Lower leg skin (tissue), 4 donors: Measurements from ENCODE around the gene MAN1A1. TPM values are rescaled to one million over a fixed set of nuclear protein-coding genes. Genes with fewer than 3 reads are reported as not detected.

Source experiments
- DNase-seq, 2 donors: peaks; one replicate each; pipeline ENCODE4 v3.0.0-alpha.2; 2019; ENCODE audit warnings: low spot score in 2 of 2
- H3K4me3 ChIP-seq: fragments of 200-600 bp; sonication (generic); 2 replicates; pipeline ENCODE4 v1.5.1; 2017; ENCODE audit warnings: mild to moderate bottlenecking, low read depth; ENCODE audit not compliant: poor library complexity, severe bottlenecking
- POLR2A ChIP-seq, 2 donors: fragments of 450-650 bp; IDR thresholded peaks; one replicate each; pipeline ENCODE4 v1.6.1; 2016 to 2017; ENCODE audit warnings: antibody characterized with exemption in 2 of 2, mild to moderate bottlenecking in 1 of 2, moderate library complexity in 1 of 2
- WGBS, 2 donors: methylation state at CpG; one replicate each; pipeline ENCODE4 v1.1.5; 2018; 5-methylcytosine and 5-hydroxymethylcytosine counted together
- intact Hi-C: fragments of 100-400 bp; cut with DNase I; formaldehyde crosslinking; loops from one replicate; pipeline ENCODE4 v1.15.0; 2023; ENCODE audit warnings: low total_unique reads
- total RNA-seq, 4 donors: library from RNA; depleted of rRNA; stranded (reverse); fragments of >200 nt; gene quantifications; one replicate each; pipeline ENCODE4 v1.1.0, GENCODE V29; 2016
- TF ChIP-seq, protein P1 (sequence below), 3 donors: fragments of 450-650 bp; IDR thresholded peaks; one replicate each; pipeline ENCODE4 v1.5.1; 2016; ENCODE audit warnings: antibody characterized with exemption in 3 of 3, mild to moderate bottlenecking in 3 of 3, moderate library complexity in 2 of 3

MAN1A1 gene
- total RNA-seq, 4 donors from 2014 or later, result 33.5 to 85.7 (median 37.1) TPM

DNA sequence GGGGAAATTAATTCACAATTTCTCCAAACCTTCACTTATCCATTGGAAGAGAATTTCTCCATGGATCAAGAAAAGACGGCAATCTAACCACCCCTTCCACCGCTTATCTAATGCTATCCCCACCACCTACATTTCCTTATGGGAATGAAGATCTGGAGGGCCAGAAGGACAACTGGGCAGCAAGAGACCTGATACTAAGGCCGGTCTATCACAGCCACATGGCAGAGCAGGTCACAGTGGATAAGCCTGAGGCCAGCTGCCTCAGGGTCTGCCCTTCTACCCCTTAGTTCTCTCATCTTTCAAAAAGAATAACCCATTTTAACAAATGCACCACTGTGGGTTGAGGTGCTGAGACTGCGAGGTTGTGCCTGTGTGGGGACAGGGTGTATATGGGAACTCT, 37.1 kb downstream of the MAN1A1 start:
- no peak for TF ChIP-seq POLR2A (IDR thresholded peaks at IDR 0.05)
- TF ChIP-seq, protein P1, sequence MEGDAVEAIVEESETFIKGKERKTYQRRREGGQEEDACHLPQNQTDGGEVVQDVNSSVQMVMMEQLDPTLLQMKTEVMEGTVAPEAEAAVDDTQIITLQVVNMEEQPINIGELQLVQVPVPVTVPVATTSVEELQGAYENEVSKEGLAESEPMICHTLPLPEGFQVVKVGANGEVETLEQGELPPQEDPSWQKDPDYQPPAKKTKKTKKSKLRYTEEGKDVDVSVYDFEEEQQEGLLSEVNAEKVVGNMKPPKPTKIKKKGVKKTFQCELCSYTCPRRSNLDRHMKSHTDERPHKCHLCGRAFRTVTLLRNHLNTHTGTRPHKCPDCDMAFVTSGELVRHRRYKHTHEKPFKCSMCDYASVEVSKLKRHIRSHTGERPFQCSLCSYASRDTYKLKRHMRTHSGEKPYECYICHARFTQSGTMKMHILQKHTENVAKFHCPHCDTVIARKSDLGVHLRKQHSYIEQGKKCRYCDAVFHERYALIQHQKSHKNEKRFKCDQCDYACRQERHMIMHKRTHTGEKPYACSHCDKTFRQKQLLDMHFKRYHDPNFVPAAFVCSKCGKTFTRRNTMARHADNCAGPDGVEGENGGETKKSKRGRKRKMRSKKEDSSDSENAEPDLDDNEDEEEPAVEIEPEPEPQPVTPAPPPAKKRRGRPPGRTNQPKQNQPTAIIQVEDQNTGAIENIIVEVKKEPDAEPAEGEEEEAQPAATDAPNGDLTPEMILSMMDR (IDR thresholded peaks at IDR 0.05), result no peak
- intact Hi-C loops, result no loop called here
- DNase-seq, result no peak
- 97% methylated on average over 4 of the region's 4 CpGs for WGBS, 2 donors
- H3K4me3 ChIP-seq, result no peak overlapping the region

DNA sequence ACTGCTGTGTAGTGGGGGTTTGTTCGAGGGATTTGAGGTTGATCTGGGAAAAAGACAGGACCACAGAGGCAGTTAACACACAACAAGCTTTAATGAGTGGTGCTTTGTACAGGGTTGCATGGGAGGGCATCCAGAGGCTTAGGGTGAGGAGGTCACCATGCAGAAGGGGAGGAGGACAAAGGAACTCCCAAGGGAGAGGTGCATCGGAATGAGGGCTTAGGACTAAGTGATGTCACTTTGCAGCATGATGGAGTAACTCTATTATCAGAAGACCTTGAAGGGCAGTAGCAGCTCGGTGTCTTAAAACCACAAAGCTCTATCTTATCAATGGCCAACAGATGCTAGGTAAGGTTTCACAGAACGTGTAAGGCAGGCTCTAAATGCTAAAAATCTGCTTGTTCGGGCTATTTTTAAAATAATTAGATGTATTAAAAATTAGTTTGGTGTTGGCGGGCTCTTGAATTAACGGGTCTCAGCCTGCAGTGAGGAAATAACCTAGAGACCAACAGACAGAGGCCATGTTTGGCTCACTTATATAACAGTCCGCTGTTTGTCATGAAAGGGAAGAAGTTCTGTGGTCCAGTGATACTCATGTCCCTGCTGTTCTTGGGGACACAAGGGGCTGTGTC, 37.9 kb downstream of the MAN1A1 start:
- no peak for DNase-seq
- no peak for TF ChIP-seq POLR2A (IDR thresholded peaks at IDR 0.05)
- TF ChIP-seq, protein P1 (IDR thresholded peaks at IDR 0.05), result no peak
- intact Hi-C loops, result no loop called here
- 90 to 93% methylated on average over 8 of the region's 8 CpGs for WGBS, 2 donors
- no peak overlapping the region for H3K4me3 ChIP-seq

DNA sequence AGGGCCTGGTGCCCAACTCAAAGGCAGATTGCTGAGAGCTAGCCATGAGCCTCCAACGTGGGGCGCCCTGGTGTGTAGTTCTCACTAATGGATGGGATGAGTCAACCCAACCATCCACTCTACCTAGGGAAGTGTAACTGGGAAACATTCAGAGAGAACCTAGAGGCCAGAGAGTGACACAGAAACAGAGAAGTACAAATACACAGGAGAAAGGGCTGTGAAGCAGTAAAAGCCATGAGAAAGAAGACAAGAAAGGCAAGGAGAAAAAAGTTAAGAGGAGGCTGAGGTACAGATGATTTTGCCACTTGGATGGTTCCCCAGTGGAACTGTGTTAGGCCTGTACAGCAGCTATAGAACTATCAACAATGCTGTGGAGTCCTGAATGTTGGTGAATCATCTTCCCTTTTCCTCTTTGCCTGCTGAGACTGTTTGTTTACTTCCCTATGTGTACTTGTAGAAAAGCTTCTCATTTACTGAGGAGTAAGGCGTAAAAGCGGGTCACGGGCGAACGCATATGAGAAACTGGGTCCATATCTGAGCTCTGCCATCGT, 39.0 kb downstream of the MAN1A1 start:
- intact Hi-C loops, result no loop called here
- TF ChIP-seq POLR2A (IDR thresholded peaks at IDR 0.05), result no peak
- TF ChIP-seq, protein P1 (IDR thresholded peaks at IDR 0.05), result no peak
- H3K4me3 ChIP-seq, result no peak overlapping the region
- WGBS, 2 donors, result 86 to 87% methylated on average over 8 of the region's 8 CpGs
- DNase-seq, result no peak

DNA sequence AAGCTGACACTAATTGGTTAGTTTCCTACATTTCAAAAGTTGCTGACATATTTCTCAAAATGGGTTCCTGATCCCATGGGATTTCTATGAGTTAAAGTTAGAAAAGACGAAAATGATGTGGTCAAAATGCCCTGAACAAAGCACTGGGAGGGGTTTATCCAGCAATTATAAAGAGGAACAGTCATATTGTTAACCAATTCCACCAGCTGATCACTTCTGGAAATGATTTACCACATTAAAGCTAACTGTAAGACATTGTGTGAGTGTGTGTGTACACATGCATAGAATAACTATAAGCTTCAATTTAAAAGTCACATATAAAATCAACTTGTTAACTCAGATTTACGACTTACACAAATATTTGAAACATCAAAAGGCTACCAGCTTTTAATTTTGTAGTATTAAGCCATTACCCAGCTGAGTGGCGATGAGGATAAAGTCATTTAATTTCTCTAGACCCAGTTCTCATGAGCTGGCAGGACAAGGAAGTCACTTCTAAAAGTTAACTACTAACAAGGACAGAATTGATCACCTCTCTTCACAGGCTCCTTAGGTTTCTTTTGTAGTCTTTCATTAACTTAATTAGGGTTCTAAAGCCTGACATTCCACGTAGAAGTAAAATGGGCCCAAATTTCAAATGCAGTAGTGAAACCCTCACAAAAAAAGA, 40.4 kb downstream of the MAN1A1 start:
- WGBS, 2 donors, result 72 to 74% methylated on average over 4 of the region's 4 CpGs
- intact Hi-C loops, result no loop called here
- DNase-seq, result no peak
- no peak overlapping the region for H3K4me3 ChIP-seq
- TF ChIP-seq, protein P1 (IDR thresholded peaks at IDR 0.05), result no peak
- no peak for TF ChIP-seq POLR2A (IDR thresholded peaks at IDR 0.05)

DNA sequence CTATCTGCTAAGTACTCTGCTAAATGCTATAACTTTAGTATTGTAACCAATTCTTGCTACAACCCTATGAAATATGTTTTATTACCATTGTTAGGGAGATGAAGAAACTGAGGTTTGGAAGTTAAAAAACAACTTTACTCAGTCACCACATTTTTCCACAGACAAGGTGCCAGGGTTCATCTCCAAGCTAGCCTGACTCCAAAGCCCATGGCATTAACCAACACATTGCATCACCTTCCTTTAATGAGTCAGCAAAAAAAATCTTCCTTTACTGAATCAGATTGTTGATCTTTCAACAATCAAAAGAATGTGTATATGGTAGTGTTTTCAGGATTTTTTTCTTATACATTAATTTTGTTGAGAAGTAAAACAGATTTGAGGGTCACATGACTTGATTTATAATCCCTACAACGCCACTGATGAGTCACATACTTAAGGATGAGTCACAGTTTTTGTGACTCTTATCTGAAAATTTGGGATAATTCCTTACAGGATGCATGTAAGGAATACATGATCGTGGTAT, 41.5 kb downstream of the MAN1A1 start:
- intact Hi-C loops, result no loop called here
- WGBS, 2 donors, result 29 to 39% methylated on average over 2 of the region's 2 CpGs
- DNase-seq, result no peak
- H3K4me3 ChIP-seq, result no peak overlapping the region
- TF ChIP-seq, protein P1 (IDR thresholded peaks at IDR 0.05), result no peak
- no peak for TF ChIP-seq POLR2A (IDR thresholded peaks at IDR 0.05)
